Bronchial epithelial cell (primary cell): ENCODE data around the gene ZNF611. TPM values are rescaled to one million over a fixed set of nuclear protein-coding genes. Genes with fewer than 3 reads are reported as not detected.
"Not testable (repeated sequence)": the region's sequence is repeated elsewhere in the genome, so short reads cannot be mapped to it uniquely, and the experiment has no call there.

ENCODE experiments used
- DNase-seq: peaks from one replicate; pipeline ENCODE4 v3.0.0-alpha.2; 2010; ENCODE audit warnings: low read depth
- FAIRE-seq: peaks from 2 replicates; lab custom pipeline; 2011; peaks lifted over from hg19 to GRCh38; lab: Jason Lieb, UNC
- H3K27me3 ChIP-seq: 2 replicates; pipeline ENCODE4 v1.5.1; 2011; ENCODE audit warnings: low read length; ENCODE audit not compliant: control insufficient read depth, insufficient read depth
- H3K36me3 ChIP-seq: 2 replicates; pipeline ENCODE4 v1.5.1; 2011; ENCODE audit warnings: low read length; ENCODE audit not compliant: control insufficient read depth, insufficient read depth
- H3K4me3 ChIP-seq: 2 replicates; pipeline ENCODE4 v1.5.1; 2011; ENCODE audit warnings: mild to moderate bottlenecking, low read depth, low read length, control low read depth
- total RNA-seq: library from RNA; depleted of rRNA; stranded (reverse); fragments of >200 nt; gene quantifications from 2 replicates; pipeline ENCODE4 v1.2.1, GENCODE V29; 2014
- TF ChIP-seq, protein P1 (sequence below): IDR thresholded peaks from 2 replicates; pipeline ENCODE4 v1.5.1; 2011; ENCODE audit warnings: mild to moderate bottlenecking, moderate library complexity, low read length, control low read depth, inconsistent platforms; ENCODE audit not compliant: insufficient read depth, severe bottlenecking

The ZNF611 gene
- total RNA-seq, 1 donor from 2014 or later: 10.0 TPM

DNA sequence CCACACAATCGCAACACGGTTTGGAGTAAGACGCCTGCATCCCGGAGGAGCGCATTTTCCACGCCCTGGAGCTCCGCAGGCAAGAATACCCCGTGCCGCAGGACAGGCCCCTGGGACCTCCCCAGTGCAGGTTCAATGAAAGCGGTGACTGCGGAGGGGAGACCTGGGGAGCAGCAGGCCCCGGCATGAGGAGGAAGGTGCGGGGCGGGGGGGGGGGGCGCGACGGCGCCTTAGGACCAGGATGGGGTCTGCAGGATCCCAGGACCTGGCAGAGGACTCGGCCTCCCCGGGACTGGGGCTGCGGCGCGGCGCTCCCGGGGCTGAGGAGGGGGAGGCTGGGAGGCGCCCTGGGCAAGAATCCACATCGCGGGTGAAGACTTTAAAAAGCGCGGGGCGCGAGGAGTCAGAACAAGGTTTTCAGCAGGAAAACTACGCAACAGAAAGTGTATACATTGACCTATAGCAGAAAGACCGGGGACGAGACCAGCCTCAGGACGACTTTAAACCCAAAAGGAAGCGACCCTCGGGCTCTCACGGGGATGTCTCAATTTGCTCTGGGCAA lies 432 bp downstream of the ZNF611 start:
- no peak for FAIRE-seq
- no peak for DNase-seq
- H3K4me3 ChIP-seq: peak overlapping the region; percentile 84
- TF ChIP-seq, protein P1, sequence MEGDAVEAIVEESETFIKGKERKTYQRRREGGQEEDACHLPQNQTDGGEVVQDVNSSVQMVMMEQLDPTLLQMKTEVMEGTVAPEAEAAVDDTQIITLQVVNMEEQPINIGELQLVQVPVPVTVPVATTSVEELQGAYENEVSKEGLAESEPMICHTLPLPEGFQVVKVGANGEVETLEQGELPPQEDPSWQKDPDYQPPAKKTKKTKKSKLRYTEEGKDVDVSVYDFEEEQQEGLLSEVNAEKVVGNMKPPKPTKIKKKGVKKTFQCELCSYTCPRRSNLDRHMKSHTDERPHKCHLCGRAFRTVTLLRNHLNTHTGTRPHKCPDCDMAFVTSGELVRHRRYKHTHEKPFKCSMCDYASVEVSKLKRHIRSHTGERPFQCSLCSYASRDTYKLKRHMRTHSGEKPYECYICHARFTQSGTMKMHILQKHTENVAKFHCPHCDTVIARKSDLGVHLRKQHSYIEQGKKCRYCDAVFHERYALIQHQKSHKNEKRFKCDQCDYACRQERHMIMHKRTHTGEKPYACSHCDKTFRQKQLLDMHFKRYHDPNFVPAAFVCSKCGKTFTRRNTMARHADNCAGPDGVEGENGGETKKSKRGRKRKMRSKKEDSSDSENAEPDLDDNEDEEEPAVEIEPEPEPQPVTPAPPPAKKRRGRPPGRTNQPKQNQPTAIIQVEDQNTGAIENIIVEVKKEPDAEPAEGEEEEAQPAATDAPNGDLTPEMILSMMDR: no peak
- H3K36me3 ChIP-seq: no peaks in the 10 kb centered on the region
- no peaks in the 10 kb centered on the region for H3K27me3 ChIP-seq

DNA sequence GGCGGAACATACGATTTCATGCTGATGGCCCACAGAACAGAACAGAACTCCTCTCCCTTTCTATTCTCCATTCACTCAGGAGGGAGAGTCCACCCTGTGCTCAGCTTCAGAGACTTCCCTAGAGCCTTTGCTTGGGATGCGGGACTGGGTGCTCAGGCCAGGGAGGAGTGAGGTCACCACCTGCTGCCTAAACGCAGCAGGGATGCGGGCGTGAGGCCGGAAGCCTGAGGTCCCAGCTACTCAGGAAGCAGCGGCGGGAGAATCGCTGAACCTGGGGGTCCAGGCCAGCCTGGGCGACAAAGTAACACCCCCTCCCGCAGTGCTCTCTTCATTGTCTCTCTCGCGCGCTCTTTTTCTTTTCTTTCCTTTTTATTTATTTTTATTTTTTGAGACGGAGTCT lies 8.8 kb downstream of the ZNF611 start:
- not testable (repeated sequence) for DNase-seq, H3K36me3 ChIP-seq, H3K27me3 ChIP-seq, H3K4me3 ChIP-seq
- peak; percentile 73 for FAIRE-seq

GRCh38 chr19:52725528-52725961 lies 9.3 kb downstream of the ZNF611 start:
- no peaks in the 10 kb centered on the region for H3K27me3 ChIP-seq
- TF ChIP-seq, protein P1: no peak
- no peak overlapping the region for H3K4me3 ChIP-seq
- FAIRE-seq (no peak), DNase-seq (no peak)
- peaks cover 4% of the 10 kb centered on the region for H3K36me3 ChIP-seq

DNA sequence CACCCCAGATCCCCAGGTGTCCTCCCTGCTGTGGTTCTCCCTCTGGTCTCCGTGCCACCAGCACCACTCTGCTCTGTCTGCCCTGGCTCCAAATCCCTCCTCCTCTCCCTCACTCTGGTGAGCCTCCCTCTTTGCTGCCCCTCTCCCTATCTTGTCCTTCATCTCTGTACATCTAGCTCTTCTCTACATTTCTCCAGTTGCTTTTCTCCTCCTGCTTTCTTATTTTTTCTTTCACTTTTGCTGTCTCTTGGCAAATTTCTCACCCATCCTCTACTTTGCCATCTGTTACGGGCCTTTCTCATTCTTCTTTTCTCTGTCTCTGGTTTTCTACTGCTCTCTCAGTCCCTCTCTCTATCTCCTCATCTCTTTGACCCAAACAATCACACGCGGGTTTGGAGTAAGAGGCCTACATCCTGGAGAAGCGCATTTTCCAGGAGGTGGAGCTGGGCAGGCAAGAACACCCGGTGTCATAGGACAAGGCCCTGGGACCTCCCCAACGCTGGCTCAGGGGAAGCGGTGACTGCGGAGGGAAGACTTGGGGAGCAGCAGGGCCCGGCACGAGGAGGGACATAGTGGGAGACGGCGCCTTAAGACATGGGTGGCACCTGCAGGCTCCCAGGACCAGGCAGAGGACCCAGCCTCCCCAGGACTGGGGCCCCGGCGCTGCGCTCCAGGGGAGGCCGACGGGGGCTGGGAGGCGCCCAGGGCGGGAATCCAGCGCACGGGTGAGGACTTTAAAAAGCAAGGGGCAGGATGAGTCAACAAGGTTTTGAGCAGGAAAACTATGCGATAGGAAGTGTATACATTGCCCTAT lies 9.9 kb downstream of the ZNF611 start:
- no peaks in the 10 kb centered on the region for H3K27me3 ChIP-seq
- no peak overlapping the region for H3K4me3 ChIP-seq
- TF ChIP-seq, protein P1: no peak
- no peak for FAIRE-seq
- H3K36me3 ChIP-seq: peaks cover 5% of the 10 kb centered on the region
- DNase-seq: no peak

- H3K4me3 ChIP-seq, H3K36me3 ChIP-seq, DNase-seq, H3K27me3 ChIP-seq, FAIRE-seq: not testable (repeated sequence)
Measured at GRCh38 chr19:52723907-52724598, 10.8 kb downstream of the ZNF611 start.

- DNase-seq (peak; percentile 94), FAIRE-seq (no peak)
- TF ChIP-seq, protein P1: no peak
- H3K4me3 ChIP-seq: no peak overlapping the region
- H3K36me3 ChIP-seq: peaks cover 2% of the 10 kb centered on the region
- no peaks in the 10 kb centered on the region for H3K27me3 ChIP-seq
Measured at GRCh38 chr19:52722062-52723003, 12.5 kb downstream of the ZNF611 start.

- not testable (repeated sequence) for H3K4me3 ChIP-seq, H3K27me3 ChIP-seq, FAIRE-seq, H3K36me3 ChIP-seq, DNase-seq
Measured at GRCh38 chr19:52720541-52720940, 14.3 kb downstream of the ZNF611 start.
